Choroid plexus epithelial cell (primary cell): Measurements from ENCODE around the gene SERPINH1.
A peak's percentile ranks its signal among the peaks of the same experiment; 100 is the strongest.

Experiments
- DNase-seq: peaks from one replicate; pipeline ENCODE4 v3.0.0-alpha.2; 2010; ENCODE audit warnings: low read depth
- H3K4me3 ChIP-seq: 2 replicates; pipeline ENCODE4 v1.5.1; 2011; ENCODE audit warnings: low read depth, mild to moderate bottlenecking, control low read depth, low read length, moderate library complexity
- TF ChIP-seq, protein P1 (sequence below): conservative IDR thresholded peaks from 2 replicates; pipeline ENCODE4 v1.5.1; 2011; ENCODE audit warnings: low read depth, mild to moderate bottlenecking, control low read depth, inconsistent platforms, low read length, moderate library complexity

The SERPINH1 gene

DNA sequence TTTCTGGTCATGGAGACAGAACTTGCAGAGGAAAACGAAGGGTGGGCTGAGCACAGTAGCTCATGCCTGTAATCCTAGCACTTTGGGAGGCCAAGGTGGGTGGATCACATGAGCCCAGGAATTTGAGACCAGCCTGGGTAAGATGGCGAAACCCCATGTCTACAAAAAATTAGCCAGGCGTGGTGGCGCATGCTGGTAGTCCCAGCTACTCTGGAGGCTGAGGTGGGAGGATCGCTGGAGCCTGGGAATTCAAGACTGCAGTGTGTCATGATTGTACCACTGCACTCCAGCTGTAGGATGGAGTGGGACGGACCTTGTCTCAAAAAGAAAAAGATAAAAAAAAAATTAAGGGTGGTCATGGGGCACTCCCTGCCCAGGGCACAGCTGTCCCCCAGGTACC lies 5.9 kb downstream of the SERPINH1 start:
- no peak for DNase-seq
- no peak overlapping the region for H3K4me3 ChIP-seq
- TF ChIP-seq, protein P1, sequence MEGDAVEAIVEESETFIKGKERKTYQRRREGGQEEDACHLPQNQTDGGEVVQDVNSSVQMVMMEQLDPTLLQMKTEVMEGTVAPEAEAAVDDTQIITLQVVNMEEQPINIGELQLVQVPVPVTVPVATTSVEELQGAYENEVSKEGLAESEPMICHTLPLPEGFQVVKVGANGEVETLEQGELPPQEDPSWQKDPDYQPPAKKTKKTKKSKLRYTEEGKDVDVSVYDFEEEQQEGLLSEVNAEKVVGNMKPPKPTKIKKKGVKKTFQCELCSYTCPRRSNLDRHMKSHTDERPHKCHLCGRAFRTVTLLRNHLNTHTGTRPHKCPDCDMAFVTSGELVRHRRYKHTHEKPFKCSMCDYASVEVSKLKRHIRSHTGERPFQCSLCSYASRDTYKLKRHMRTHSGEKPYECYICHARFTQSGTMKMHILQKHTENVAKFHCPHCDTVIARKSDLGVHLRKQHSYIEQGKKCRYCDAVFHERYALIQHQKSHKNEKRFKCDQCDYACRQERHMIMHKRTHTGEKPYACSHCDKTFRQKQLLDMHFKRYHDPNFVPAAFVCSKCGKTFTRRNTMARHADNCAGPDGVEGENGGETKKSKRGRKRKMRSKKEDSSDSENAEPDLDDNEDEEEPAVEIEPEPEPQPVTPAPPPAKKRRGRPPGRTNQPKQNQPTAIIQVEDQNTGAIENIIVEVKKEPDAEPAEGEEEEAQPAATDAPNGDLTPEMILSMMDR: no peak

- TF ChIP-seq, protein P1: no peak
- no peak for DNase-seq
- H3K4me3 ChIP-seq: no peak overlapping the region
Measured at GRCh38 chr11:75568616-75569219, 6.7 kb downstream of the SERPINH1 start.

DNA sequence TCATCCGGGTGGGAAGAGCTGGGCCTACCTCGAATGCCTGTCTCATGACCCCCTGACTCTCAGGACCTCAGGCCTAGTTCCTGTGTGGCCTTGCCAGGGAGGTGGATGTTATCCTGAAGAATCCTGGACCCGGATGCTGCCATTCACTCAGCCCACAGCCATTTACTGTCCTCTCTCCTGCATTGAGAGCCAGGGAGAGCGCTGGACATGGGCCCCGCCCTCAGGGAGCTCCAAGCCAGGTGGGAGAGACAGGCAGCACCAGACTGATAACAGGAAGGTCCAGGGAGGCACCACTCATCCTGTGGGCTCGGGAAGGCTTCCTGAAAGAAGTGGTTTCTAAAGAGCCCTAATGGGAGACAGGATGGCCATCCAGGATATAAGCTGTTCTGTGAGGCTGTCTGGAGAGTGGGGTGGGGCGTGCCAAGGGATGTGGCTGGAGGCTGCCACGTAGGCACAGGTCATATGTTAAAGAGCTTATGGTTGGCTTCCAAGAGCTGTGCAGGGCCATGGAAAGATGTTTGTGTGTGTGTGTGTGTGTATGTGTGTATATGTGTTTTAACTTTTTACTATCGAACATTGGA lies 8.6 kb downstream of the SERPINH1 start:
- DNase-seq: no peak
- TF ChIP-seq, protein P1: no peak
- no peak overlapping the region for H3K4me3 ChIP-seq

GRCh38 chr11:75571625-75572024 lies 9.6 kb downstream of the SERPINH1 start:
- TF ChIP-seq, protein P1: no peak
- H3K4me3 ChIP-seq: no peak overlapping the region
- DNase-seq: no peak

GRCh38 chr11:75572744-75573143 lies 10.7 kb downstream of the SERPINH1 start:
- no peak for DNase-seq
- H3K4me3 ChIP-seq: no peak overlapping the region
- TF ChIP-seq, protein P1: no peak

GRCh38 chr11:75574698-75575602 lies 12.9 kb downstream of the SERPINH1 start:
- DNase-seq: no peak
- TF ChIP-seq, protein P1: peak; percentile 55
- no peak overlapping the region for H3K4me3 ChIP-seq
